ENCODE results near the gene GDPD3.

- TF ChIP-seq CTCF (IDR thresholded peaks at IDR 0.05; ENCODE audit: insufficient read depth, low read length), result no peak
- TF ChIP-seq REST (IDR thresholded peaks at IDR 0.05; ENCODE audit: insufficient replicate concordance, low read depth), result no peak
- TF ChIP-seq GABPA (IDR thresholded peaks at IDR 0.05; ENCODE audit: low read depth), result no peak
- no peak for TF ChIP-seq POLR2AphosphoS5 (IDR thresholded peaks at IDR 0.05; ENCODE audit: low read depth)
- no peak for TF ChIP-seq SPI1 (IDR thresholded peaks at IDR 0.05; ENCODE audit: borderline replicate concordance, low read depth)
Observed at GRCh38 chr16:30110661-30111060, 2.7 kb downstream of the GDPD3 start.

Measured in HL-60 (cell line).